WTC11 (cell line): ENCODE data around the gene SNX13.

ENCODE experiments used
- SP1 ChIP-seq: sonication (generic); formaldehyde crosslinking; conservative IDR thresholded peaks from 2 replicates; pipeline ENCODE4 v1.8.1; 2022; ENCODE audit warnings: missing genetic modification reagents
- TF ChIP-seq, protein P1 (sequence below): sonication (generic); formaldehyde crosslinking; conservative IDR thresholded peaks from 2 replicates; pipeline ENCODE4 v1.8.1; 2022; ENCODE audit warnings: mild to moderate bottlenecking, missing genetic modification reagents
- TF ChIP-seq, protein P2 (sequence below): fragments of 200-600 bp; IDR thresholded peaks from 2 replicates; pipeline ENCODE4 v1.8.0; 2022; ENCODE audit warnings: antibody characterized with exemption

DNA sequence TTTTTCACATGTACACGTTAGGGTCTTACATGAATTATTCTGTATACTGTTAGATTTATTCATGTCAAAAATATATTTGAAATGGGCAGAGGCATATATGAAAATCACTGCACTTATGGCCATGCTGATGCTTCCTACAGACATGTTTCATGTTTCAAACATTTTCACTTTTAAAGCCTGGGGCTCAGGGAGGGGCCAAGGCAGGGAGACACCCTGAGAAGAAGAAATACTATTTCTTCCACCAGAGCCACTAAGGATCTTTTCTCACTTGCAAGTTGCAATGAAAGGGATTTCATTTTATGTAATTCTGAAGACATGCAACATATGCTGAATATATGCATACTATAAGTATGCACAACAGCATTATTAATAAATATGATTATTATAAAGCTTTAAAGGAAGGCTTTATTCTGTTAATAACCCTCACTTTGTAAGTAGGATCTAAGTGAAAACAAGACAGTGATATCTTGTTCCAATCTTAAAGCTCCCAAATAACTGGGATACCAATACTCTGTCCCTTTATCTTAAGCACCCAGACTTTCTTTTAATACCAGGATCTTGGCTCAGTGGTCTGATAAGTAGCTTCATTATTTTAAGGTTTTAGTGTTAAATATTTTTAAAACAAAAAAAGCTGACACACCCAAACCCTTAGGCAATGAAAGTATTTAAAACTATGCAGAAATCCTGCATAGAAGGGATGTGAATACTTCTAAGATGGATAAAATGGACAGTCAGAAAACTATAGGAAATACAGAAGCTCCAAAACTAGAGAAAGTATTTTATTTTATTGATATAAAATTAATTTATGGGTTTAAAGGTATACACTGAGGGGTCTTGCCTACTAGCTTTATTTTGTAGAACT is 148.0 kb downstream of the SNX13 start:
- TF ChIP-seq, protein P1, sequence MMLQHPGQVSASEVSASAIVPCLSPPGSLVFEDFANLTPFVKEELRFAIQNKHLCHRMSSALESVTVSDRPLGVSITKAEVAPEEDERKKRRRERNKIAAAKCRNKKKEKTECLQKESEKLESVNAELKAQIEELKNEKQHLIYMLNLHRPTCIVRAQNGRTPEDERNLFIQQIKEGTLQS (CRISPR knock-in tag), result no peak
- TF ChIP-seq SP1 (CRISPR knock-in tag), result no peak
- TF ChIP-seq, protein P2, sequence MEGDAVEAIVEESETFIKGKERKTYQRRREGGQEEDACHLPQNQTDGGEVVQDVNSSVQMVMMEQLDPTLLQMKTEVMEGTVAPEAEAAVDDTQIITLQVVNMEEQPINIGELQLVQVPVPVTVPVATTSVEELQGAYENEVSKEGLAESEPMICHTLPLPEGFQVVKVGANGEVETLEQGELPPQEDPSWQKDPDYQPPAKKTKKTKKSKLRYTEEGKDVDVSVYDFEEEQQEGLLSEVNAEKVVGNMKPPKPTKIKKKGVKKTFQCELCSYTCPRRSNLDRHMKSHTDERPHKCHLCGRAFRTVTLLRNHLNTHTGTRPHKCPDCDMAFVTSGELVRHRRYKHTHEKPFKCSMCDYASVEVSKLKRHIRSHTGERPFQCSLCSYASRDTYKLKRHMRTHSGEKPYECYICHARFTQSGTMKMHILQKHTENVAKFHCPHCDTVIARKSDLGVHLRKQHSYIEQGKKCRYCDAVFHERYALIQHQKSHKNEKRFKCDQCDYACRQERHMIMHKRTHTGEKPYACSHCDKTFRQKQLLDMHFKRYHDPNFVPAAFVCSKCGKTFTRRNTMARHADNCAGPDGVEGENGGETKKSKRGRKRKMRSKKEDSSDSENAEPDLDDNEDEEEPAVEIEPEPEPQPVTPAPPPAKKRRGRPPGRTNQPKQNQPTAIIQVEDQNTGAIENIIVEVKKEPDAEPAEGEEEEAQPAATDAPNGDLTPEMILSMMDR, result no peak
